Measurements from ENCODE around the gene PCDH19.

PCDH19 gene

GRCh38 chrX:100405424-100405823 lies 4.6 kb downstream of the PCDH19 start:
- DNase-seq, result no peak

- DNase-seq, result no peak
Observed at GRCh38 chrX:100404851-100405250, 5.2 kb downstream of the PCDH19 start.

GRCh38 chrX:100395781-100396180 lies 14.3 kb downstream of the PCDH19 start:
- DNase-seq, result peak in 1 of 3 experiments; percentile 69

GRCh38 chrX:100381619-100382018 lies 28.5 kb downstream of the PCDH19 start:
- no peak for DNase-seq

GRCh38 chrX:100379388-100379986 lies 30.6 kb downstream of the PCDH19 start:
- DNase-seq, result peak in 2 of 3 experiments; percentile 27 to 53

- no peak for DNase-seq
Observed at GRCh38 chrX:100377826-100378225, 32.2 kb downstream of the PCDH19 start.

- DNase-seq, result no peak
Observed at GRCh38 chrX:100376576-100376975, 33.5 kb downstream of the PCDH19 start.

- peak in 1 of 3 experiments; percentile 6 for DNase-seq
Observed at GRCh38 chrX:100373673-100374072, 36.4 kb downstream of the PCDH19 start.

- DNase-seq, result peak; percentile 4 to 39 (median 4)
Observed at GRCh38 chrX:100368167-100368566, 41.9 kb downstream of the PCDH19 start.

- DNase-seq, result no peak
Observed at GRCh38 chrX:100363896-100364295, 46.2 kb downstream of the PCDH19 start.

- peak in 1 of 3 experiments; percentile 56 for DNase-seq
Observed at GRCh38 chrX:100358766-100359165, 51.3 kb downstream of the PCDH19 start.

- DNase-seq, result no peak
Observed at GRCh38 chrX:100356351-100356896, 53.6 kb downstream of the PCDH19 start.

GRCh38 chrX:100355680-100356079 lies 54.4 kb downstream of the PCDH19 start:
- no peak for DNase-seq

- no peak for DNase-seq
Observed at GRCh38 chrX:100353326-100353725, 56.7 kb downstream of the PCDH19 start.

- DNase-seq, result no peak
Observed at GRCh38 chrX:100350704-100351489, 59.2 kb downstream of the PCDH19 start.

GRCh38 chrX:100349391-100349790 lies 60.7 kb downstream of the PCDH19 start:
- DNase-seq, result no peak

- no peak for DNase-seq
Observed at GRCh38 chrX:100341142-100341510, 68.9 kb downstream of the PCDH19 start.

- DNase-seq, result no peak
Observed at GRCh38 chrX:100340491-100341141, 69.5 kb downstream of the PCDH19 start.

GRCh38 chrX:100328351-100328750 lies 81.7 kb downstream of the PCDH19 start:
- peak in 1 of 3 experiments; percentile 44 for DNase-seq

GRCh38 chrX:100319716-100320115 lies 90.4 kb downstream of the PCDH19 start:
- no peak for DNase-seq

- DNase-seq, result peak; percentile 5 to 83 (median 63)
Observed at GRCh38 chrX:100316987-100317386, 93.1 kb downstream of the PCDH19 start.

GRCh38 chrX:100315566-100315965 lies 94.5 kb downstream of the PCDH19 start:
- no peak for DNase-seq

GRCh38 chrX:100299559-100299958 lies 110.5 kb downstream of the PCDH19 start:
- DNase-seq, result no peak

GRCh38 chrX:100297728-100298127 lies 112.3 kb downstream of the PCDH19 start:
- DNase-seq, result no peak
